CD1c-positive myeloid dendritic cell (primary cell): ENCODE measurements around the gene XRN2.

Experiments used
- DNase-seq: peaks from one replicate; pipeline ENCODE4 v3.0.0-alpha.2; 2016; ENCODE audit errors: extremely low spot score

The XRN2 gene

DNA sequence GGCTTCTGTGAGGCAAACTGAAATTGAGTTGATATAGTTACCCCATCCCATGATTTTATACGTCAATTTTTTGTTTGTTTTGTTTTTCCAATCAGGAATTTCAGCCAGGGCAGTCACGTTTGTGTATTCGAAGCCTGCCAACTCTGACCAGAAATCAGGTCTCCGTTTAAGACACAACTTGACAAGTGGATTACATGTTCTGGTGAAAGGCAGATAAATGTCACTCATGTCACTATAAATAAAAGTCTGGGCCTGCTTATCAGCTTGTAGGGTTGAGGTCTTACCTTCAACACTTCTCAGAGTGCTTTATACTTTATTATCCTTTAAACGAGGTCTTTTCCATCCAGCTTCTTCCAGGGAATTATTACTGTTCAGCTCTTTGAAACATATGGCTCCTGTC is 8.4 kb upstream of the XRN2 start:
- no peak for DNase-seq

DNA sequence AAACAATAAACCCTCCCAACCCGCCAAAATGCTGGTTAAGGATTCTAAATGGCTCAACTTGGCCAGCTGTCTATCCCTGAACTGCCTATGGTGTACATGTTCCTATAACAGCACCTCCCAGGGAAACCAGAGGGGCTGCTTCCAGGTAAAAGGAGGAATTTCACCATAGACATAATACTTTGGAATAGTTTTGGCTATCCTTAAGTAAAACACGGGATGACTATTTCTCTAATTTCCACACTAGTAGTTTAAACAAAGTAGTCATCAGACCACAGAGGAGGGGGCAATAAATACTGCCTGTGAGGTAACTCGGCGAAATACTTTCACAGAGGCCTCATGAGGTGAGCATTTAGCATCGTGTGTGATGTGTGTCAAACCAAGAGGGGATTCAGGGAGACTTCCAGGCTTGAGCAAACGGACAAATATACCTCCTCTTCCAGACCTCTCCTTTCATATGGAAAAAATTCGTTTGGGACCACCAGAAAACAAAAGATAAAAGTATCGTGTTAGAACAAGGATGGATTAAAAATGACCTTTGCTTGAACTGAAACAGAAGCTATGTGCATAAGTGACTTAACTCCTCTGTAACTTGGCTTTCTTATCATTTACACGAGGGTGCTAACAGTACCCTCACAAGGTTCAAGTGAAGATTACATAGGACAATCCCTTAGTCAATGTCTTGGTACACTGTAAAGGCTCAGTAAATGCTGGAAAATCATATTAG is 1.0 kb upstream of the XRN2 start:
- DNase-seq = no peak

DNA sequence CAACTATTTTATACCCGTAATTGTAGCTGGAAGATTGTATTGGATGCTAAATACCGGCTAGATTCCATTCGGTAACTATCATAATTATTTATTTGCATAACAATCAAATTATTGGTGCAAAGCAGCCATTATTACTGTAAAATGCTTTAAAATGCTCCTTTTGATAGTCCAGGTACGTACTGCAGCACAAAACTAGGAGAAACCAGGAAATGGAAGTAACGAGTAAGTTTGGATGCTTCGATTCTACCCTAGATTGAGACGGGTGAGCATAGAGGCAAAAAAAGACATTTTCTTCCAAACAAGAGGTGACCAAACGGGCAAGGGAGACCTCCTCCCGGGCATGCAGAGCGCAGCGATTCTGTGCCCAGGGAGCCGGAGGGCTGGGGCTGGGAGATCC is 469 bp upstream of the XRN2 start:
- DNase-seq = peak; percentile 12

DNA sequence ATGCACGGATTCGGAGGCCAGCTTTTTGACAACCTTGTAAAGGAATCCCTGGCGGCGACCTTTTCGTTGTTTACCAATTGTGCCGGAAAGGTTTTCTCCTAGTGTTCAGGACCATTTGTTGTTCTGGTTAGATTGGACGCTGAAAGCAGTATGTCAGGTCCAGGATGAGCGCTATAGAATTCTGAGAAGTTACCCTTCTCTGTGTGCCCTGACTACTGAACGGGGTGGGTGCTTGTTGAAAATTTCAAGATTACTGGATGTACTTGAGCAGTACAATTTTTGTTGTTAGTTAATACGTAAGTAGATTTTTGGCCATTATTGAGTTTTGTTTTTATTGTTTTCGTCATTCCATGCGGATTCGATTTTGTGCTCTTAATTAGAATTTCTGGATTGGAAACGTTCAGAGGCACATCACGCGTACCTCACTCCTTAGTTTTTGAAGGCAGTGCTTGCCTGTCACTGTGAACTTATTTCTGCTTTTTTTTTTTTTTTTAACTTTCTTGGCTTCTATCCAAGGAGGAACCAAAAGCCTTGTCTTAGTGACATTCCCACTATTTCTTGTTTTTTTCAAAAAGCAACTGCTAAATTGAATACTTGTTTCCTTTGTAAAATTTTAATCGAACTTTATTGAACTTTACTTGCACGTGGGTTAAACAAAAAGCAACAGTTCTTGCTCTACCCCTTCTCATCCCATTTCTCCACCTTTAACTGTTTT is 898 bp downstream of the XRN2 start:
- peak; percentile 80 for DNase-seq

DNA sequence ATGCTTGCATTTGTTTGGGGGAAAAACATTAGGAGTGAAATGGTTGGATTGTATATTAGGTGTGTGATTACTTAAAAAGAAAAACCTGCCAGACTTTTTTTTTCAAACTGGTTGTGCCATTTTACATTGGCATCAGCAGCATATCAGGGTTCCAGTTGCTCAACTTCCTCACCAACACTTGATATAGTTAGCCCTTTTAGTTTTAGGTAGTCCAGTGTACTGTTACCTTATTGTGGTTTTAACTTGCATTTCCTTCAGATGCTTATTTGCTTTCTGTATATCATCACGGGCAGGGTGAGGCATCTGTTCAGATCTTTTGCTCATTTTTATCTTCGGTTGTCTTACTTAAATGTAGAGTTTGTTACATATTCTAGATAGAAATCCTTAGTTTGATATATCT is 5.2 kb downstream of the XRN2 start:
- no peak for DNase-seq

DNA sequence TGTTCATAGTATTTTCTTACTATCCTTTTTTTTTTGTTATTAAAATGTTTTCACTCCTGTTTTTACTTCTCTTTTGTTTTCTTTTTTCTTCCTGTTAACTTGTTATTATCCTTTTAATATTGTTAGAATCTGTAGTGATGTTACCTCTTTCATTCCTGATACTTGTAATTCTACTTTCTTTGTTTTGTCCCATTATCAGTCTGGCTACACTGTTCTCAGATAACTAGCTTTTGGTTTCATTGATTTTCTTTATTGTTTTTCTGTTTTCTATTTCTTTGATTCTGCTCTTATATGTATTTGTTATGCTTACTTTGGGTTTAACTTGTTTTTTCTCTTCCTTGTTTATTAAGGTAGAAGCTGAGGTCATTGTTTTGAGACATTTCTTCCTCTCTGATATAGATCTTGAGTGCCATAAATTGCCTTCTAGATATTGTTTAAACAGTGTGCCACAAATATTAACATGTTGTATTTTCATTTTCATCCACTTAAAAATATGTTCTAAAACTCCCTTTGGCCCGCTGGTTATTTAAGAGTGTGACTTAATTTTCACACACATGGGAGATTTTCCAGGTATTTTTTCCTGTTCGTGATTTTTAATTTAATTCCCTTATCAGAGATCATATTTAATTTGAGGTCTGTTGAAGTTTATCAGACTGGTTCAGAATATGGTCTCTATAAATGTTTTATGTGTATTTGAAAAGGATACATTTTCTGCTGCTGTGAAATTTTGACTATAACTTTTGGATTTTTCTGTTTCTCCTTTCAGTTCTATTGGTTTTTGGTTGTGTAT is 6.7 kb downstream of the XRN2 start:
- no peak for DNase-seq

DNA sequence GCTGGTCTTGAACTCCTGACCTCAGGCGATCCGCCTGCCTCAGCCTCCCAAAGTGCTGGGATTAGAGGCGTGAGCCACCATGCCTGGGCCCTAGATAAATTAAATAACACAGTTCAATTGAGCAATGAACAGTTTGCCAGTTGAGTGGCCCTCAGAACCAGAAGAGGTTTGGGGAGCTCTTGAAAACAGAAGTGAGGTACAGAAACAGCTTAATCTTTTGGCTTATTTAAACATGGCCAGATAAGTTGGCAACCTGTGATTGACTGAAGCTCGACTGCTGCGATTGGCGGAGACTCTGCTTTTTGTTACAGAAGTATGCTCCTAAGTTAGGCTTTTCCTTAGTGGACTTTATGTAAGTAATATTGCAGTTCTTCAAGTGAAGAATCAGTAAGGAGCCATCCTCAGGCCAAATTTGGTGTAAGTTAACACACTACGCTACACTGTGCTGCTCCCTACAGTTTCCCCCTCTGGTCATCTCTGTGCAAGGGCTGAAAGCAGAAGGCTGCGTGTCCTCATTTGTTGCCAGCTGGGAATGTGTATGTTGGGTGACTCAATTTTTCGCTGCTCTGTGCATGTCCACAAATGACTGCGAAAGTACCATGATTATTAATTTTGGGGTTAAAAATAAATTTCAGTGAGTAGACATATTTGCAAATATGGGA is 9.8 kb downstream of the XRN2 start:
- DNase-seq = no peak

DNA sequence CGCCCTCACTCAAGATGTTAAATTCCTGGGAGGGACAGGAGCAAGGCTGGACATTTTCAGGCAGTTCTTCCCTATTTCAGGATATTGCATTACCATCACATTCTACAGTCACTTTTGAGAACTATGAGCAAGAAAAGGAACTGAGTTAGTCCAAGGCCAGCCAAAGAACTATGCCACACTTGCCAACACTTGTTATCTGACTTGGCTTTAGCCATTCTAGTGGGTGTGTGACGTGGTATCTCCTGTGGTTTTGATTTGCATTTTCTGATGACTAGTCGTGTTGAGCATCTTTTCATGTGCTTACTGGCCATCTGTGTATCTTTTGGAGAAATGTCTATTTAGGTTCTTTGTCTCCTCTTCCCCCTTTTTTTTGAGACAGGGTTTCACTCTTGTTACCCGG is 12.0 kb downstream of the XRN2 start:
- peak; percentile 88 for DNase-seq

DNA sequence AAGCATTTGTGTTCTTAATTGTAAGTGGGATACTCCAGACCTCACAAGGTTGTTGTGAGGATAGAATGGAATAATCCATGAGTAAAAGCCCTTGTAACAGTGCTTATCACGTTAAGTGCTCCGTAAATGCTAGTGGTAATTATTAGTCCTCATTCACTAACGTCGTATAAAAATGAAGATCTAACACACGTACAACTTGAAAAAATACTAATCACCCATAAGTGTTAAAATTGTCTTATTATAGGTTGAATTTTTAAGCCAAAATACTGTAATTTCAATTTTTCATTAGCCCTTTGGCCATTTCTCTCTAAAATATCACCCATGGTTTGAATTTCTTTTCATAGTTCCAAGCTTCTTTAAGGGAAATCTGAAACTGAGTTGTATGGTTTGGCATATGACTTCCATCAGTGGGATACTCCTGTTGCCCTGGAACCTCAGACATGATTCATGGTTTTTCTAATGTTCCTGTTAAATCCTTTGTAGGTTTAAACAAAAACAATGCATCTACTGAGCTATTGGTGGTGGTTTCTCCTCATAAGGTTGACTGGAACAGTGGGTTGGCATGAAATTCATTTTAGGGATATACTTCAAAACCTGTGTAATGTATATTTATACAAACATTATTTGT is 19.1 kb downstream of the XRN2 start:
- DNase-seq = no peak

DNA sequence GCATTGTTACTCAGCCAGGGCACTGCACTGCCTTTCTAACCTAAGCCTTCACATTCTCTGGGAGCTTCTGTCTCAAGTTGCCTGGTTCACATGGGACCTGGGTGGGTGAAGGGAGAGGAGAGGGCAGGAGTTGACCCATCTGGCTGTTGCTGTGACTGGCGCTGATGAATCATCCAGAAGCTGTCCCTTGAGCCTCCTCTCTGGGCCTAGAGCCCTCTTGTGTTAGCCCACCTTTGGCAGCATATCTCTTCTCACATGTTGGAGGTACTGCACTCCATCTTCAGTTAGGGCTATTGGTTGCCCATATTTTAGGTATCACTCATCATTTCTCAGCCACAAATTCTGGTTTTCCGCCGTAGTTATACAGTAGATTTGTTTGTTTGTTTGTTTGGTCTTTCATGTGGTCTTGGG is 19.8 kb downstream of the XRN2 start:
- DNase-seq = no peak

DNA sequence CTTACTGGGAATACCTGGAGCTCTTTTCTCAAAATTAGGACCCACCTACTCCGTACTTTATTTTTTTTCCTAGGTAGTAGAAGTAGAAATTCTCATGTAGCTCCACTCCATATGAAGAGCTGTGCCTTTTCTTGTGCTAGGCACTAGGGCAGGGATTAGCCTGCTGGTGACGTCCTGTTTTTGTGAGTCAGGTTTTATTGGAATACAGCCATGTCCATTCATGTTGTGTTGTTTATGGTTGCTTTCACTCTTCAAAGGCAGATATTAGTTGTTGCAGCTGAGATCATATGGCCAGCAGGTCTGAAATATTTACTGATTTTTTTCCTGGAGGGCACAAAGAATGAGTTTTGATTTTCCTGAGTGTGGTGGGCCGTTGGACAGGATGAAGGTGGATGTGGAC is 20.5 kb downstream of the XRN2 start:
- peak; percentile 29 for DNase-seq

DNA sequence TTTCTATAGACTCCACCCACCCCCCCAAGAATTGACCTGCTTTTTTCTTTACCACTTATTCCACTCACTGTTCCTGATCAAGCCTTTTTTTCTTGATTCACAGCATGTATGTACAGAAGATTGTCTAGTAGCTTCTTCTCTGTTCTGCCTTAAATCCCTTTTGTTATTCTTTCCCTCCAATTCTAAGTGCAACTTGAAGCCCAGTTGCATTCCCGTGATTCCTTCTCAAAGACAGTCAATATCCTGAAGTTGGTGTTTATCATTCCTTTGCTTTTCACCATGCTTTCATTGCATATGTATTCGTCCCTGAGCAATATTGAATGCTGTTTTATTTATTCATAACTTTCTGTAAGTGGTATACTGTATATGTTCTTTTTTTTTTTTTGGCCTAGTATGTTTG is 21.0 kb downstream of the XRN2 start:
- DNase-seq = no peak

DNA sequence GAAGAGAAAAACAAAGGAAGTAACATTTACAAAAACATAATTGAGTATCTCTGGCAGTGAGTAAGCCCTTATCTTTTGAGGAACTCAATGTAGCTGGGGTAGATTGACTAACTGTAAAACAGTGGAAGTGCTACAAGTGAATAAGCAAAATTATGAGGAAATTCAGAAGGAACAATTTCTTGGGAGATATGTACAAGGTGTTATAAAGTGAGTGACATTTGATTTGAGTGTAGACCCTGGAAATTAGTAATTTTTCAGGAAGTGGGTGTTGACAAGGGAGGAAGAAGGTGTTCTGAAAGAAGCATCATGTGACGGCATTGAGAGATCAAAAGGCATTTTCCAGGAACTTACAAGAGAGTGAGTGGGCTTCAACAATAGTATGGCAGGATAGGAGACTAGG is 22.2 kb downstream of the XRN2 start:
- DNase-seq = peak; percentile 77

DNA sequence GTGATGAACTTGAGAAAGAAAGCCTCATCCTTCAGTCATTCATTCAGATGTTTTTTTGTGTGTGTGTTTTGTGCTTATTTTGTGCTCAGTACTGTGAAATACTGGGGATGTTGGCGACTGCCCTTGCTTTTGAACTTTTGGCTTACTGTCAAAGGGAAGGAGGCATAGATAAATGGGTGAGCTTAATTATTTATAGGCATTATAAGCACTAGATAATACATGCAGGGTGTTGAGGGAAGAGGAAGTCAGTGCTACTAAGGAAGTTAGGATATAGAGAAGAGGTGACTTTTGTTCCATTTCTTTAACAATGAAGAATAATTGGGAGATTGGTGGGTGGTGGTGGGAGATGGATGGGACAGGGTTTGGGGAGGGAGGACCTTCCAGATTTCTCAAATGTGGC is 23.6 kb downstream of the XRN2 start:
- peak; percentile 20 for DNase-seq

DNA sequence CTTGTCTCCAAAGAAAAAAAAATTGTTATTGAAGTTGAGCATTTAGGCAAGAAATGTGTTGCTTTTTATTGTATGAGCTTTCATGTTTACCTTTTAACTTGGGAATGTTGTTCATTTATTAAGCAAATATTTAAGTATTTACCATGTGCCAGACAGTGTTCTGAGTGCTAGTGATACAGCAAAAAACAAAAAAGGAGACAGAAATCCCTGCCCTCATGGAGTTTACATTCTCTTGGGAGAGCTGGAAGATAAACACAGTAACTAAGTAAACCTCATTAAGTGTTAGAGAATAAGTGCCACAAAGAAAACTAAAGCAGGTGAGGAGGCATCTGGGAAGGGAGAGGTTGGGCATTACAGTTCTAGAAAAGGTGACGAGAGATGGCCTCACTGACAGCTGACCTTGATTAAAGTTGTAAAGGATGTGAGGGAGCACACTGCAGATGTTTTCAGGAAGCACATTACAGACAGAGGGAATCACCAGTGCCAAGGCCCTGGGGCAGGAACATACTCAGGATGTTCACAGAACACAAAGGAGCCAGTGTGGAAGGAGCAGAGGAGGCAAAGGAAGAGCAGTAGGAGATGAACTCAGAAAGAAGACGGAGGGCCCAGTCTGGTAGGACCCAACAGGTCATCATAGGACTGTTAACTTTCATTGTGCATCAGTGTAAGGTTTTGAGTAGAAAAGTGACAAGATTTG is 33.5 kb downstream of the XRN2 start:
- no peak for DNase-seq

DNA sequence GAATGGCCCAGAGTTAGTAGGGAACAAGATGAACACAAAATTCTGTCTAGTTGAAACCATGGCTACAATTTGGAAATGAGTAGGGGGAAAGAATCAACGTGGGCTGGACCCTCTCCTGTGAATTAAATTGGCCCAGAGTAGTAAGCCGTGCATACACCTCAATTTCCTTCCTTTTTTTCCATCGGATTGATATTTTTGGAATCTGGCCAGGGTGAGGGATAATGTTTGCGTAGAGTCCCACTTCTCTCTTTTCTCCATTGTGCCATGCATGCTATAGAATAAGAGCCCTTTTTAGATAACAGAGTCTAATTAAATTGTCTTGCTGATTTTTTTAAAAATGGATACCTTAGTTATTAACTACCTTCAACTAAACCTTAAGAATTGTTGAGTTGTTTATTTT is 35.2 kb downstream of the XRN2 start:
- no peak for DNase-seq

DNA sequence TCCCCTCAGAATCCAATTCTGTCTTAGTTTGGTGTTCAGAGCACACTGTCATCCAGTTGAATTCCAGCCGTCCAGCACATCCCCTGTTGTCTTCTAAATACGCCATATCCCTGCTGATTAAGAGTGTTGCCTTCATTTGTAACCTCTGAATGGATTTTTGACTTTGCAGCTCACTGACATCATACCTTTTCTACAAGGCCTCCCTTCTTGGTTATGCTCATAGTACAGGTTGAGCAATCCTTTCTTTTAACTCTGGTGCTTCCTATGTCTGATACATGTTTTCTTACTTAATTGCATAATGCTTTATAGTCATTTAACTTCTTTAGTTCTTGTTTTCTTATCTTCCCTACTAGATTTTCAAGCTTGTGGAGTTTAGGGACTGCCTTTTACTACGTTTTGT is 36.4 kb downstream of the XRN2 start:
- no peak for DNase-seq

DNA sequence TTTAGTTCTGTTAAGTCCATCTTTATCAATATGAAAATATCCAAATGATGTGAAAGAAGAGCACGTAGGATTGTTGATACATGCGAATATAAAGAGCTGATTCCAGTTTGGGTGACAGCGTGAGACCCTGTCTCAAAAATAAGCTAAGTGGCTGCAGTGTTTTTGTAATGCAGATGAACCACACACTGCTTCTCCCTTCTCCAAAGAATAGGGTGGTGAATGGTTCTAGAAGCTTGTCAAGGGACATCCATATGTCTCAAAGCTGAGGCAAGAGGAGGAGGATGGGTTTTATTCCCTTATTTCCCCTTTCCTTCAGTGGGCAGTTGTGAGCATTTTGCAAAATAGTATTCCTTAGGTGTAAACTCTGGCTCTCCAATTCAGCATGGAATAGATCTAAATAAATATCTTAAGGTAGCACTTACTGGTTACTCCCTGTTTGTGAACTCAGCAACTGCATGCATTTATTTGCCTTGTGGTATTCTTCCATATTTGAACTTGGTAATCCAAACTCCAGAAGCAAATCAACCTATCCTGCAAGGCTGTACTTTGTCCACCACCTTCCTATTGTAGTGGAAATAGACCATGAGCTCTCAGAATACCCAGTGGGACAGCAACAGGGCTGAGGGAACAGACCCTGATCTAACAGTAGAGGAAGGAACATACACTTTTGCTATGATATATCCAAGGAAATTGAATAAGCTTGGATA is 38.0 kb downstream of the XRN2 start:
- DNase-seq = no peak

DNA sequence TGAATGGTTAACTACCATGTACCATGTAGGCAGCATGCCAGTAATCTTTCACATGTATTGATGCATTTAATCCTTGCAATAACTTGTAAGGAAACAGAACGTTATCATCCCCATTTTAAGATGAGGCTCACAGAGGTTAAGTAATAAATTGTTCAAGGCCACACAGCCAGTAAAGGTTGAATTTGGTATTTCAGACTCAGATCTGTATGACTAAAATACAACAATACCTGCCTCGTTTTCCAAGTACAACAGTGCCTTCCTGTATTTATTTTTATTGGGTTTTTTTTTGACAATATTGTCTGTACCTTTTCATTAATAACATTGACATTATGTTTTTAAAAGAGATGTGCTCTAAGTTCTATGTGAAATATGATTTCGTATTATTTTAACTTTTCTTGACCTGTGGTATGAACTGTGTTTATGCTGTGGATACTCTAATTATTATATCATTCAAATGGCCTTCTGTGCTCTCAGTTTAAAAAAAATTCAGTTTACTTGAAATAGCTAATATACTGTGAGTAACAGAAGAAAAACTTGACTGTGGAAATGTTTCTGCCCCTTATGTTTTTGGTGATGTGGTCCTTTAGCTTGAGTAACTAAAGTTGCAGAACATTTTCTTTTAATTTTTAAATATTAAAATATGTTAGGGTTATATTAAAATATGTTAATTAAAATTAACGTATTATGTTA is 39.7 kb downstream of the XRN2 start:
- no peak for DNase-seq
